ENCODE measurements around the gene CACNA1B.
"Not testable (repeated sequence)": the region's sequence is repeated elsewhere in the genome, so short reads cannot be mapped to it uniquely, and the experiment has no call there.

CACNA1B gene

GRCh38 chr9:137877506-137878122 is at the start of gene CACNA1B:
Gene CACNA1B, plus strand, starts transcription at chr9:137877782. Its CDS starts 152 bp downstream, at chr9:137877934.
- H3K4me2 ChIP-seq, H3K9ac ChIP-seq, H3K27ac ChIP-seq: not testable (repeated sequence)

DNA sequence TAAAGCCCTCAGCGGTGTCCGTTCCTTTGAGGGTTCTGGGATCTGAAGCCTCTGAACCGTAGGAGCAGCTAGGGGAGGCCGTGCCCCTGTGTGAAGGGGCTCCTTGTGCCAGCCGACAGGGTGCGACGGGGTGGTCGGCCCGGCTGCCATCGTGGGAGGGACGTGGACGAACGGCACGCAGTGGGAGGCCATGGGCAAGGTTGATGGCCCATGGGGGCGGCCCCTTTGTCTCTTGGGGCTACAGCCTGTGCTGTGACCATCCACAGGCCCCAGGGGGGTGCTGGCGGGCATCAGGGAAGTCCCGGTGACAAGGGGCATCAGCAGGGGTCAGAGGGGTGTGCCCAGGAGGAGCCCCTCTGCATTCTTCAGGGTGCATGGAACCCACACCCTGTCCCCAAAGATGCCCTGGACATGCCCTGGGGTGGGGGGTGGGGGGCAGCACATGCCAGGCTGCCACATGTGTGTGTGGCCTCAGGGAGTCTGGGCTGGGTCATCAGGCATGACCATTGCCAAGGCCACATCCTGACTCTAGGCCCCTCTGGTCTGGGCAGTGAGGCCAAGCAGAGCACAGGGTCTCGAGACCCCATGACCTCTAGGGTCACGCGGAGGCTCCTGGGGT is 49.6 kb upstream of the CACNA1B start:
- no peak for TF ChIP-seq Cebpa-rat (IDR thresholded peaks at IDR 0.05)

More at GRCh38 chr9:137877506-137878122, at the start of gene CACNA1B:
- Histone ChIP-seq H3K4me1 (peaks cover 0 to 10% (median 8%) of the 10 kb centered on the region in 10 experiments; a peak in 9 of 20 replicates), H3K9me3 (replicated peaks in 1 of 11) (peaks cover 9 to 24% (median 16%) of the 10 kb centered on the region in 11 experiments; a peak in 18 of 22 replicates), H4K20me1 (peaks cover 0 to 29% (median 0%) of the 10 kb centered on the region in 11 experiments; a peak in 5 of 22 replicates)
- H3K36me3 ChIP-seq, H3K4me3 ChIP-seq, H3K27me3 ChIP-seq: not testable (repeated sequence)

GRCh38 chr9:137828527-137829259 is 48.9 kb upstream of the CACNA1B start:
- Histone ChIP-seq H4K20me1 (peaks cover 50 to 96% (median 78%) of the 10 kb centered on the region in 11 experiments; a peak in 21 of 22 replicates), H3K36me3 (peaks cover 91 to 97% (median 95%) of the 10 kb centered on the region in 11 experiments)

More for the DNA sequence above, 49.6 kb upstream of the CACNA1B start:
- no peak overlapping the region for H3K4me2 ChIP-seq
- H3K9ac ChIP-seq: no peak overlapping the region
- peaks cover 87 to 95% (median 91%) of the 10 kb centered on the region in 11 experiments for H3K36me3 ChIP-seq
- H3K9me3 ChIP-seq (replicated peaks in 1 of 11): peaks cover 0 to 20% (median 13%) of the 10 kb centered on the region in 11 experiments; a peak in 18 of 22 replicates
- H4K20me1 ChIP-seq: peaks cover 44 to 91% (median 71%) of the 10 kb centered on the region in 11 experiments; a peak in 21 of 22 replicates
- no peak overlapping the region for H3K27ac ChIP-seq
- H3K4me1 ChIP-seq: peaks cover 0 to 10% (median 2%) of the 10 kb centered on the region in 10 experiments; a peak in 7 of 20 replicates
- no peaks in the 10 kb centered on the region for H3K27me3 ChIP-seq
- no peak overlapping the region for H3K4me3 ChIP-seq

GRCh38 chr9:137829260-137829996 is 48.2 kb upstream of the CACNA1B start:
- Histone ChIP-seq H3K27me3 (no peaks in the 10 kb centered on the region), H3K9me3 (replicated peaks in 1 of 11) (peaks cover 0 to 16% (median 13%) of the 10 kb centered on the region in 11 experiments; a peak in 18 of 22 replicates), H3K4me3 (no peak overlapping the region), H3K36me3 (peaks cover 91 to 97% (median 95%) of the 10 kb centered on the region in 11 experiments), H3K4me2 (no peak overlapping the region), H4K20me1 (peaks cover 50 to 96% (median 85%) of the 10 kb centered on the region in 11 experiments; a peak in 21 of 22 replicates), H3K9ac (no peak overlapping the region), H3K4me1 (peaks cover 0 to 10% (median 2%) of the 10 kb centered on the region in 10 experiments; a peak in 7 of 20 replicates), H3K27ac (no peak overlapping the region)
- no peak for TF ChIP-seq Cebpa-rat (IDR thresholded peaks at IDR 0.05)

More at GRCh38 chr9:137828527-137829259, 48.9 kb upstream of the CACNA1B start:
- H3K4me1 ChIP-seq: peaks cover 0 to 10% (median 2%) of the 10 kb centered on the region in 10 experiments; a peak in 7 of 20 replicates
- H3K27ac ChIP-seq: no peak overlapping the region
- no peak overlapping the region for H3K4me3 ChIP-seq
- H3K9me3 ChIP-seq (replicated peaks in 1 of 11): peaks cover 0 to 20% (median 13%) of the 10 kb centered on the region in 11 experiments; a peak in 18 of 22 replicates
- no peak overlapping the region for H3K9ac ChIP-seq
- H3K4me2 ChIP-seq: no peak overlapping the region
- TF ChIP-seq Cebpa-rat (IDR thresholded peaks at IDR 0.05): no peak
- H3K27me3 ChIP-seq: no peaks in the 10 kb centered on the region

GRCh38 chr9:137832191-137832700 is 45.3 kb upstream of the CACNA1B start:
- no peak for TF ChIP-seq Cebpa-rat (IDR thresholded peaks at IDR 0.05)
- no peak overlapping the region for H3K4me2 ChIP-seq
- no peak overlapping the region for H3K27ac ChIP-seq
- no peak overlapping the region for H3K4me3 ChIP-seq
- H3K27me3 ChIP-seq: no peaks in the 10 kb centered on the region
- H3K9ac ChIP-seq: no peak overlapping the region
- peaks cover 93 to 99% (median 97%) of the 10 kb centered on the region in 11 experiments for H3K36me3 ChIP-seq
- H4K20me1 ChIP-seq: peaks cover 37 to 98% (median 84%) of the 10 kb centered on the region in 11 experiments; a peak in 21 of 22 replicates
- peaks cover 0 to 4% (median 0%) of the 10 kb centered on the region in 10 experiments; a peak in 2 of 20 replicates for H3K4me1 ChIP-seq
- H3K9me3 ChIP-seq (replicated peaks in 1 of 11): no peaks in the 10 kb centered on the region

DNA sequence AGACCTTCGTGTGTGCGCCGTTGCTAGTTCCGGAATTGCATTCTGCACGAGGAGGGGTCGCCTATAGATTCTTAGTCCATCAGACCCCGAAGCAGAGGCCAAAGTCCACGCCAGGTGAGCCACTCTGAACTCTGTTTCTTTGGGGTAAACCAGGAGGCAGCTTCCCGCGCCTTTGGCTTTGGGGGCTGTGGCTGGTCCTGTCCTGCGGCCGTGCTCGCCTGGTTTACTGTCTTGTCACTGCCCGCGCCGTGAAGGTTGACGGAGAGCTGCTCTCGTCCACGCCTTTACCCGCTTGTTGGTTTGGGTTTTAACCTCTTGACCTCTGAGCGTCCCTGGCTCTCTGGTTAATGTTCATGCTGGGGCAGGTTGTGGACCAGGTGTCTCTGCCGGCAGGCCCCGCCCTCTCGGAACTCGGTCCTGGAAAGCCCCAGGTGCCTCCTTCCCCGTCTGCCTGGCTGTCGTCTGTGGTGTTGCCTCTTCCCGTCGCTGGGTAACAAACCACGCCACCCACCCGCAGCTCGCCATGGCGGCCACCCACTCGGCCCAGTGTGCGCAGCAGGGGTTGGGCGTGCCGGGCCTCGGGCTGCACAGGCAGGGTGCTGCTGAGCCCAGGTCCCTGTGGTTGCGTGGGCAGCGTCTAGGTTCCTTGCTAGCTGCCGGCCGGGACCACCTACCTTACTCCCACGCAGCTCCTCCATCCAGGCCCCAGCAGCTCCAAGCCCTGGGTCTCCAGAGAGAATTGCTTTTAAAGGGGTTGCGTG is 44.6 kb upstream of the CACNA1B start:
- Histone ChIP-seq H3K36me3 (peaks cover 87 to 97% (median 91%) of the 10 kb centered on the region in 11 experiments), H3K9ac (no peak overlapping the region), H3K4me1 (peaks cover 0 to 7% (median 4%) of the 10 kb centered on the region in 10 experiments; a peak in 15 of 20 replicates)

DNA sequence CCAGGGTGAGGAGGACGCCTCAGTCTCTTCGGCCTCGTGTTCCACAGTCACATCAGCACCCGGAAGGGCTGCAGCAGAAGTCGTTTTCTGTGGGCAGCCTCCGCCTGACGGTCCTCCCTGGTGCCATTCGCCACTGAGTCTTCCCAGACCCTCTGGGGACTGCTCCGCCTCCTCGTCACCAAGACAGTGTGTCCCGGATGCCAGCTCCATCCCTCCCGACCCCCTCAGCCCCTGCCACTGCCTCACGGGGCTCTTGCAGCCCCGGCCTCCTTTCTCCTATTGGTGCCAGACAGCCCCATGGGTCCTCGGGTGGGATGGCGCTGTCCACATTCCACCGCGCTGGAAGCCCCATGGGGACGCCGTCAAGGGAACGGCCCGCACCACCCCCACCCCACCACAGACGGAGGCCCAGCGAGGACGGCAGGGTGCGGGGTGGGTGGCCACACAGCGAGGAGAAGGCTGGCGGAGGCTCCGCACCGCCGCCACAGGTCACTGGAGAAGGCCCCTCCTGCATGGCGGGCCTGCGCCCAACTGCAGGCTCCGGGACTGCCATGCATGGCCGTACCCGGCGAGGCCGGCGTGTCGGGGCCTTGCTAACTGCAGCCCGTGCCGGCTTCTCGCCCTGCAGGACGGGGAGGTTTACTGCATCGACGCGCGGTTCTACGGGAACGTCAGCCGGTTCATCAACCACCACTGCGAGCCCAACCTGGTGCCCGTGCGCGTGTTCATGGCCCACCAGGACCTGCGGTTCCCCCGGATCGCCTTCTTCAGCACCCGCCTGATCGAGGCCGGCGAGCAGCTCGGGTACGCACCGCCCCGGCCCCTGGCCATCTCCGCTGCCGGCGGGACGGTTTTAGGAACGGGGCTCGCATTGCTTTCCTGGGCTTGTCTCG is 43.6 kb upstream of the CACNA1B start:
- TF ChIP-seq Cebpa-rat (IDR thresholded peaks at IDR 0.05): no peak
- H3K36me3 ChIP-seq: peaks cover 78 to 89% (median 83%) of the 10 kb centered on the region in 11 experiments
- H3K4me2 ChIP-seq: no peak overlapping the region
- no peaks in the 10 kb centered on the region for H3K27me3 ChIP-seq
- peaks cover 27 to 96% (median 71%) of the 10 kb centered on the region in 11 experiments; a peak in 21 of 22 replicates for H4K20me1 ChIP-seq
- no peak overlapping the region for H3K4me3 ChIP-seq
- H3K27ac ChIP-seq: no peak overlapping the region
- no peaks in the 10 kb centered on the region for H3K9me3 ChIP-seq (replicated peaks in 1 of 11)
- peaks cover 2 to 15% (median 13%) of the 10 kb centered on the region in 10 experiments for H3K4me1 ChIP-seq
- H3K9ac ChIP-seq: no peak overlapping the region

More for the DNA sequence above, 44.6 kb upstream of the CACNA1B start:
- Histone ChIP-seq H3K4me3 (no peak overlapping the region), H3K4me2 (no peak overlapping the region), H4K20me1 (peaks cover 36 to 98% (median 80%) of the 10 kb centered on the region in 11 experiments; a peak in 21 of 22 replicates), H3K27ac (no peak overlapping the region), H3K27me3 (no peaks in the 10 kb centered on the region), H3K9me3 (replicated peaks in 1 of 11) (no peaks in the 10 kb centered on the region)
- no peak for TF ChIP-seq Cebpa-rat (IDR thresholded peaks at IDR 0.05)

Data from BLaER1 treated with 17β-estradiol and CSF1 and Interleukin-3, amounts not matched to agents 10 nM and 100 nM (cell line).